IMR-90 (cell line): Measurements from ENCODE around the gene TTLL9. TPM values are rescaled to one million over a fixed set of nuclear protein-coding genes. Genes with fewer than 3 reads are reported as not detected.

Source experiments
- ATAC-seq: fragments of 200-7000 bp; cut with Tn5 transposase; 2 replicates; pipeline ENCODE4 v1.9.1; 2020; ENCODE audit warnings: low read depth, mild to moderate bottlenecking, moderate library complexity
- BruUV-seq: library from RNA; stranded (reverse); fragments of 400-500 nt; replicated peaks from 2 replicates; lab custom pipeline; 2021; lab: Mats Ljungman, UMichigan
- CTCF ChIA-PET: fragments of 300-600 bp; formaldehyde crosslinking; extraction: SDS; loops from one replicate; lab custom pipeline; 2021; ENCODE audit warnings: antibody characterized with exemption; lab: Yijun Ruan, JAX
- POLR2A ChIA-PET: fragments of 300-600 bp; sonication (Branson Sonifier 250); formaldehyde crosslinking; loops from one replicate; lab custom pipeline; 2022; ENCODE audit warnings: antibody characterized with exemption; ENCODE audit not compliant: unreplicated experiment; lab: Charles Lee
- DNase-seq: peaks from one replicate; pipeline ENCODE4 v3.0.0; 2013
- H2AFZ ChIP-seq: replicated peaks from 2 replicates; pipeline ENCODE3; 2013; ENCODE audit warnings: low read length, mild to moderate bottlenecking; ENCODE audit not compliant: poor library complexity
- H2AK5ac ChIP-seq: 2 replicates; pipeline ENCODE4 v1.6.1; 2013; ENCODE audit warnings: low read depth, low read length, inconsistent platforms
- H2AK9ac ChIP-seq: replicated peaks from 2 replicates; pipeline ENCODE3; 2013; ENCODE audit warnings: mild to moderate bottlenecking, low read depth, low read length, moderate library complexity; ENCODE audit not compliant: poor library complexity
- H2BK120ac ChIP-seq: 2 replicates; pipeline ENCODE4 v1.6.1; 2013; ENCODE audit warnings: low read depth, low read length, inconsistent platforms
- H2BK15ac ChIP-seq: 3 replicates; pipeline ENCODE4 v1.6.1; 2013; ENCODE audit warnings: low read depth, low read length, inconsistent platforms
- H2BK20ac ChIP-seq: 2 replicates; pipeline ENCODE4 v1.6.1; 2013; ENCODE audit warnings: low read depth, mild to moderate bottlenecking, inconsistent platforms, low read length, moderate library complexity
- H2BK5ac ChIP-seq: 2 replicates; pipeline ENCODE4 v1.6.1; 2013; ENCODE audit warnings: mild to moderate bottlenecking, low read depth, low read length, inconsistent platforms; ENCODE audit not compliant: poor library complexity, severe bottlenecking
- H3K14ac ChIP-seq: replicated peaks from 2 replicates; pipeline ENCODE4 v1.6.1; 2013; ENCODE audit warnings: low read depth, low read length, inconsistent platforms
- H3K18ac ChIP-seq: 2 replicates; pipeline ENCODE4 v1.6.1; 2013; ENCODE audit warnings: low read depth, low read length, control low read depth
- H3K23ac ChIP-seq: 2 replicates; pipeline ENCODE4 v1.6.1; 2013; ENCODE audit warnings: low read depth, low read length, inconsistent platforms
- H3K27ac ChIP-seq: 2 replicates; pipeline ENCODE4 v1.5.1; 2013; ENCODE audit warnings: mild to moderate bottlenecking, control low read depth, low read length; ENCODE audit not compliant: insufficient read depth
- H3K27me3 ChIP-seq: 2 replicates; pipeline ENCODE4 v1.6.1; 2013; ENCODE audit warnings: low read length; ENCODE audit not compliant: control insufficient read depth, insufficient read depth
- H3K36me3 ChIP-seq: 2 replicates; pipeline ENCODE4 v1.6.1; 2013; ENCODE audit warnings: low read length, mixed read lengths; ENCODE audit not compliant: control insufficient read depth, insufficient read depth
- H3K4ac ChIP-seq: 2 replicates; pipeline ENCODE4 v1.6.1; 2013; ENCODE audit warnings: low read depth, low read length, inconsistent platforms
- H3K4me1 ChIP-seq: 2 replicates; pipeline ENCODE4 v1.6.1; 2013; ENCODE audit warnings: low read length, mixed read lengths; ENCODE audit not compliant: control insufficient read depth, insufficient read depth
- H3K4me2 ChIP-seq: 2 replicates; pipeline ENCODE4 v1.6.1; 2013; ENCODE audit warnings: low read depth, mild to moderate bottlenecking, control low read depth, low read length, moderate library complexity
- H3K4me3 ChIP-seq: 2 replicates; pipeline ENCODE4 v1.5.1; 2013; ENCODE audit warnings: low read depth, mild to moderate bottlenecking, control low read depth, low read length, moderate library complexity; ENCODE audit not compliant: insufficient read depth
- H3K56ac ChIP-seq: 2 replicates; pipeline ENCODE4 v1.6.1; 2013; ENCODE audit warnings: low read length, inconsistent platforms; ENCODE audit not compliant: insufficient read depth; ENCODE audit errors: extremely low read depth
- H3K79me1 ChIP-seq, 2 experiments: 2 replicates each; pipeline ENCODE4 v1.6.1; 2013; ENCODE audit warnings: low read length in 2 of 2, inconsistent platforms in 1 of 2, low read depth in 1 of 2
- H3K9ac ChIP-seq: 2 replicates; pipeline ENCODE4 v1.6.1; 2013; ENCODE audit warnings: low read depth, low read length, control low read depth
- H3K9me1 ChIP-seq: 2 replicates; pipeline ENCODE4 v1.6.1; 2013; ENCODE audit warnings: low read length, inconsistent platforms; ENCODE audit not compliant: insufficient read depth
- H3K9me3 ChIP-seq: 2 replicates; pipeline ENCODE4 v1.6.1; 2013; ENCODE audit warnings: low read length; ENCODE audit not compliant: control insufficient read depth, insufficient read depth
- H4K20me1 ChIP-seq: 2 replicates; pipeline ENCODE4 v1.6.1; 2013; ENCODE audit warnings: low read length, inconsistent platforms; ENCODE audit not compliant: insufficient read depth
- H4K5ac ChIP-seq: 2 replicates; pipeline ENCODE4 v1.6.1; 2013; ENCODE audit warnings: mild to moderate bottlenecking, low read depth, low read length, control low read depth
- H4K8ac ChIP-seq, 2 experiments: 2 replicates each; pipeline ENCODE4 v1.6.1; 2013; ENCODE audit warnings: low read depth in 2 of 2, low read length in 2 of 2, control low read depth in 1 of 2, inconsistent platforms in 1 of 2
- H4K91ac ChIP-seq: 2 replicates; pipeline ENCODE4 v1.6.1; 2013; ENCODE audit warnings: low read depth, low read length, inconsistent platforms; ENCODE audit not compliant: insufficient read depth
- whole genome bisulfite sequencing, 2 experiments: methylation state at CpG; one replicate each; pipeline versions ENCODE4 v1.1.5 to v1.1.7; 2013; ENCODE audit warnings: missing lambda C conversion rate in 2 of 2; ENCODE audit not compliant: insufficient read length in 1 of 2; ENCODE audit errors: extremely low coverage in 2 of 2; 5-methylcytosine and 5-hydroxymethylcytosine counted together
- dilution Hi-C: fragments of 300-500 bp; cut with HindIII; formaldehyde crosslinking; loops from one replicate; pipeline ENCODE4 v1.14.3; 2018; ENCODE audit warnings: low sequenced_read_pairs; ENCODE audit not compliant: unreplicated experiment
- in situ Hi-C: fragments of 300-500 bp; cut with MboI; formaldehyde crosslinking; loops from 3 replicates; pipeline ENCODE4 v1.14.3; 2019; ENCODE audit warnings: low sequenced_read_pairs, inconsistent platforms, mixed read lengths
- intact Hi-C: fragments of 100-400 bp; cut with micrococcal nuclease; formaldehyde crosslinking; loops from 2 replicates; pipeline ENCODE4 v1.10.0; 2022
- polyA plus RNA-seq, 3 experiments: library from polyadenylated mRNA; depleted of rRNA; stranded (reverse); fragments of >200 nt; gene quantifications; 2 replicates each; pipeline ENCODE4 v1.2.3, GENCODE V29; 2012; ENCODE audit warnings: low replicate concordance in 1 of 3
- total RNA-seq: library from RNA; depleted of rRNA; stranded (reverse); fragments of >200 nt; gene quantifications from 2 replicates; pipeline ENCODE4 v1.2.3, GENCODE V29; 2012
- TF ChIP-seq, protein P1 (sequence below): fragments of 150-350 bp; IDR thresholded peaks from 2 replicates; pipeline ENCODE4 v1.6.1; 2017; ENCODE audit warnings: mild to moderate bottlenecking, antibody characterized with exemption, low read length, low read depth

TTLL9 gene
- total and polyA plus RNA-seq, 2 of the 4 experiments (the other 2 are of a cell fraction), result not detected

DNA sequence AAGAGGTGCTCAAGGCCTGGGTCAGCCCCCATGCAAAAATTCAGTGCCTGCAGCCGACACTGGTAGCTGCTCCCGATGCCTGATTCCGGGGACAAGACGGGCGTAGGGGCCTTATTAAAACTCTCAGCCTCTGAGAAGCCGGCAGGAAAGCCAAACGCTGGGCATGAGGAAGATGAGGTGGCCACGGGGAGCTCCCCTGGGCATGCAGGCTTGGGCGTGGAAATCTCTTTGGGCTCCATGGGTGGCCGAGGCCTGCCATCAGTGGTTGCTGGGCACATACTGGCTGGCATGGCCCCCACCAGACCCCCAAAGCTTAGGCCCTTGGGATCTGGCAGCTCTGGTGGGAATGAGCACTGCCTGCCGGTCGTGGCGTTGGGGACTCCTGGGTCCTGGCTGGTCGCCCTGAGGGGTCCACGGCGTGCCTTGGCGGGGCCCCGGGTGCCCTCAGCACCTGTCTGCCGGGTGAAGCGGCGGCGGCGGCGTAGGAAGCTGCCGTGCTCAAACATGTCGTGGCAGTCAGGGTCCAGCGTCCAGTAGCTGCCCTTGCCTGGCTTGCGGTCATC is 25.6 kb upstream of the TTLL9 start:
- H2AK9ac ChIP-seq, result no peak overlapping the region
- no peak overlapping the region for H4K8ac ChIP-seq
- H2AFZ ChIP-seq, result no peak overlapping the region
- 92% methylated on average over 24 of the region's 28 CpGs; no CpG with 5 or more reads in 1 of the 2 experiments for WGBS, 2 experiments
- no peak overlapping the region for H2BK120ac ChIP-seq
- H2AK5ac ChIP-seq, result no peak overlapping the region
- peaks cover 15% of the 10 kb centered on the region for H3K4me1 ChIP-seq
- no peak overlapping the region for H2BK15ac ChIP-seq
- intact Hi-C loops (no loop called here), in situ Hi-C loops (loop anchor here (25.0 kb wide), 2 partner anchors 642 to 817 kb away; partner anchors contain the start of gene C20orf203), dilution Hi-C loops (no loop called here)
- H3K9me3 ChIP-seq, result no peaks in the 10 kb centered on the region
- POLR2A ChIA-PET, result no interaction called here
- H3K4me3 ChIP-seq, result no peak overlapping the region
- H2BK20ac ChIP-seq, result no peak overlapping the region
- H3K14ac ChIP-seq, result no peak overlapping the region
- ATAC-seq (no peak), DNase-seq (no peak)
- no peak overlapping the region for H3K18ac ChIP-seq
- no peak overlapping the region for H2BK5ac ChIP-seq
- CTCF ChIA-PET, result interaction anchor here (1.0 kb wide), 1 partner anchor 10 kb away, joined by 3 read pairs; no protein-coding TSS in a partner anchor
- no peak overlapping the region for H4K5ac ChIP-seq
- peaks cover 13% of the 10 kb centered on the region for H4K20me1 ChIP-seq
- no peaks in the 10 kb centered on the region for H3K79me1 ChIP-seq
- H3K4me2 ChIP-seq, result no peak overlapping the region
- H3K4ac ChIP-seq, result no peak overlapping the region
- peaks cover 8% of the 10 kb centered on the region; the same call in 1 of the 2 replicates for H3K9me1 ChIP-seq
- TF ChIP-seq, protein P1, sequence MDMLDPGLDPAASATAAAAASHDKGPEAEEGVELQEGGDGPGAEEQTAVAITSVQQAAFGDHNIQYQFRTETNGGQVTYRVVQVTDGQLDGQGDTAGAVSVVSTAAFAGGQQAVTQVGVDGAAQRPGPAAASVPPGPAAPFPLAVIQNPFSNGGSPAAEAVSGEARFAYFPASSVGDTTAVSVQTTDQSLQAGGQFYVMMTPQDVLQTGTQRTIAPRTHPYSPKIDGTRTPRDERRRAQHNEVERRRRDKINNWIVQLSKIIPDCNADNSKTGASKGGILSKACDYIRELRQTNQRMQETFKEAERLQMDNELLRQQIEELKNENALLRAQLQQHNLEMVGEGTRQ, result no peak
- no peak overlapping the region for H3K56ac ChIP-seq
- no peak overlapping the region for H3K23ac ChIP-seq
- no peak overlapping the region for H3K27ac ChIP-seq
- H3K27me3 ChIP-seq, result peaks cover 27% of the 10 kb centered on the region
- H3K9ac ChIP-seq, result no peak overlapping the region
- no peaks in the 10 kb centered on the region for H3K36me3 ChIP-seq
- H4K91ac ChIP-seq, result no peak overlapping the region
- no TSS peak for BruUV-seq
